ENCODE data around the gene RUNX2. TPM values are rescaled to one million over a fixed set of nuclear protein-coding genes. Genes with fewer than 3 reads are reported as not detected.

The RUNX2 gene
- total RNA-seq, 4 donors from 2014 or later = 0.26 to 6.2 (median 2.1) TPM

- no peaks in the 10 kb centered on the region for H3K27me3 ChIP-seq
- no peaks in the 10 kb centered on the region for H3K36me3 ChIP-seq
- intact Hi-C loops (cut with DNase I; ENCODE audit: low total_unique reads) = no loop called here
- DNase-seq = no peak
- no peaks in the 10 kb centered on the region for H3K9me3 ChIP-seq
- no peak overlapping the region for H3K27ac ChIP-seq
- no peak for TF ChIP-seq CTCF (IDR thresholded peaks at IDR 0.05)
- no peak for TF ChIP-seq POLR2A (IDR thresholded peaks at IDR 0.05)
- no peaks in the 10 kb centered on the region for H3K4me1 ChIP-seq
- no peak overlapping the region for H3K4me3 ChIP-seq
Observed at GRCh38 chr6:45692021-45692420, 363.9 kb downstream of the RUNX2 start.

DNA sequence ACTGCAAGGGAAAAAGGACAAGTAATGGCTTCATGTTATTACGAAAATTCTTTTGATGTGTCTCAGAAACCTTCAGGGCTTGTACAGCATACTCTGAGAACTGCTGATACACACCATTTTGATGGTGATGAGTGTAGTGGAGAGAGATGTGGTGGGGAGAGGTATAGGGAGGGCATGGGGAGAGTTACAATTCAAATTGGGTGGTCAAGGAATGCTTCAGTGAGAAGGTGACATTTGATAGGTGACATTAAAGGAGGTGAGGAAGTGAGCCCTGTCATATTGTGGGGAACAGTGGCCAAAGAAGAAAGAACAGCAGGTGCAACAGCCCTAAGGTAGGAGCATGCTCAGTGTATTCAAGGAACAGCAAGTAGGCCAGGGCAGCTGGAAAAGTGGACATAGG, 368.6 kb downstream of the RUNX2 start:
- H3K4me3 ChIP-seq = no peak overlapping the region
- no peaks in the 10 kb centered on the region for H3K9me3 ChIP-seq
- H3K36me3 ChIP-seq = no peaks in the 10 kb centered on the region
- DNase-seq = no peak
- TF ChIP-seq CTCF (IDR thresholded peaks at IDR 0.05) = no peak
- TF ChIP-seq POLR2A (IDR thresholded peaks at IDR 0.05) = no peak
- no peaks in the 10 kb centered on the region for H3K27me3 ChIP-seq
- H3K27ac ChIP-seq = no peak overlapping the region
- no peaks in the 10 kb centered on the region for H3K4me1 ChIP-seq
- intact Hi-C loops (cut with DNase I; ENCODE audit: low total_unique reads) = no loop called here

GRCh38 chr6:45697605-45698004, 369.5 kb downstream of the RUNX2 start:
- Histone ChIP-seq H3K27ac (no peak overlapping the region), H3K4me1 (no peaks in the 10 kb centered on the region), H3K36me3 (no peaks in the 10 kb centered on the region), H3K27me3 (no peaks in the 10 kb centered on the region), H3K9me3 (no peaks in the 10 kb centered on the region), H3K4me3 (no peak overlapping the region)
- TF ChIP-seq POLR2A (IDR thresholded peaks at IDR 0.05) = no peak
- no peak for DNase-seq
- intact Hi-C loops (cut with DNase I; ENCODE audit: low total_unique reads) = no loop called here

- H3K36me3 ChIP-seq = no peaks in the 10 kb centered on the region
- H3K27ac ChIP-seq = no peak overlapping the region
- H3K9me3 ChIP-seq = no peaks in the 10 kb centered on the region
- no peaks in the 10 kb centered on the region for H3K27me3 ChIP-seq
- intact Hi-C loops (cut with DNase I; ENCODE audit: low total_unique reads) = no loop called here
- no peak for DNase-seq
- TF ChIP-seq CTCF (IDR thresholded peaks at IDR 0.05) = no peak
- TF ChIP-seq POLR2A (IDR thresholded peaks at IDR 0.05) = no peak
- no peaks in the 10 kb centered on the region for H3K4me1 ChIP-seq
- no peak overlapping the region for H3K4me3 ChIP-seq
Observed at GRCh38 chr6:45698046-45698445, 369.9 kb downstream of the RUNX2 start.

GRCh38 chr6:45699663-45700062, 371.5 kb downstream of the RUNX2 start:
- Histone ChIP-seq H3K9me3 (no peaks in the 10 kb centered on the region), H3K4me1 (no peaks in the 10 kb centered on the region), H3K4me3 (no peak overlapping the region), H3K27me3 (no peaks in the 10 kb centered on the region), H3K36me3 (no peaks in the 10 kb centered on the region), H3K27ac (no peak overlapping the region)
- TF ChIP-seq POLR2A (IDR thresholded peaks at IDR 0.05) = no peak
- TF ChIP-seq CTCF (IDR thresholded peaks at IDR 0.05) = no peak
- no peak for DNase-seq
- intact Hi-C loops (cut with DNase I; ENCODE audit: low total_unique reads) = no loop called here

All from uterus (tissue), 4 donors.